IPS-15b (cell line): ENCODE results near the gene ABCC1.
"Not testable (repeated sequence)": the region's sequence is repeated elsewhere in the genome, so short reads cannot be mapped to it uniquely, and the experiment has no call there.

Experiments
- H3K27me3 ChIP-seq: one replicate; pipeline ENCODE4 v1.6.1; 2013; ENCODE audit warnings: low read length; ENCODE audit not compliant: control insufficient read depth, insufficient read depth
- H3K36me3 ChIP-seq: one replicate; pipeline ENCODE4 v1.6.1; 2013; ENCODE audit warnings: low read length; ENCODE audit not compliant: control insufficient read depth, insufficient read depth
- H3K4me1 ChIP-seq: one replicate; pipeline ENCODE4 v1.6.1; 2013; ENCODE audit warnings: mild to moderate bottlenecking, low read length; ENCODE audit not compliant: control insufficient read depth, insufficient read depth
- H3K4me3 ChIP-seq: one replicate; pipeline ENCODE4 v1.5.1; 2013; ENCODE audit warnings: low read depth, low read length
- H3K9ac ChIP-seq: one replicate; pipeline ENCODE4 v1.6.1; 2013; ENCODE audit warnings: low read depth, mild to moderate bottlenecking, low read length
- H3K9me3 ChIP-seq: one replicate; pipeline ENCODE4 v1.6.1; 2013; ENCODE audit warnings: mild to moderate bottlenecking, low read length; ENCODE audit not compliant: control insufficient read depth, insufficient read depth

ABCC1 gene

GRCh38 chr16:16182918-16183317 lies 233.5 kb downstream of the ABCC1 start:
- Histone ChIP-seq H3K36me3 (no peaks in the 10 kb centered on the region), H3K9ac (no peak overlapping the region), H3K9me3 (no peaks in the 10 kb centered on the region), H3K4me3 (no peak overlapping the region), H3K4me1 (no peaks in the 10 kb centered on the region), H3K27me3 (no peaks in the 10 kb centered on the region)

GRCh38 chr16:16183562-16183961 lies 234.1 kb downstream of the ABCC1 start:
- Histone ChIP-seq H3K27me3 (no peaks in the 10 kb centered on the region), H3K9ac (no peak overlapping the region), H3K4me3 (no peak overlapping the region), H3K36me3 (no peaks in the 10 kb centered on the region), H3K4me1 (no peaks in the 10 kb centered on the region), H3K9me3 (no peaks in the 10 kb centered on the region)

- H3K9ac ChIP-seq, result no peak overlapping the region
- H3K36me3 ChIP-seq, result no peaks in the 10 kb centered on the region
- H3K27me3 ChIP-seq, result no peaks in the 10 kb centered on the region
- no peaks in the 10 kb centered on the region for H3K9me3 ChIP-seq
- H3K4me3 ChIP-seq, result no peak overlapping the region
- no peaks in the 10 kb centered on the region for H3K4me1 ChIP-seq
Measured at GRCh38 chr16:16184594-16184993, 235.2 kb downstream of the ABCC1 start.

- Histone ChIP-seq H3K4me3 (no peak overlapping the region), H3K9me3 (no peaks in the 10 kb centered on the region), H3K9ac (no peak overlapping the region), H3K27me3 (no peaks in the 10 kb centered on the region), H3K4me1 (no peaks in the 10 kb centered on the region), H3K36me3 (no peaks in the 10 kb centered on the region)
Measured at GRCh38 chr16:16185095-16185494, 235.7 kb downstream of the ABCC1 start.

- no peak overlapping the region for H3K9ac ChIP-seq
- H3K4me3 ChIP-seq, result no peak overlapping the region
- H3K4me1 ChIP-seq, result no peaks in the 10 kb centered on the region
- no peaks in the 10 kb centered on the region for H3K36me3 ChIP-seq
- no peaks in the 10 kb centered on the region for H3K9me3 ChIP-seq
- H3K27me3 ChIP-seq, result no peaks in the 10 kb centered on the region
Measured at GRCh38 chr16:16186820-16187219, 237.4 kb downstream of the ABCC1 start.

GRCh38 chr16:16188827-16189226 lies 239.4 kb downstream of the ABCC1 start:
- Histone ChIP-seq H3K4me3 (no peak overlapping the region), H3K9me3 (no peaks in the 10 kb centered on the region), H3K4me1 (no peaks in the 10 kb centered on the region), H3K27me3 (no peaks in the 10 kb centered on the region), H3K9ac (no peak overlapping the region), H3K36me3 (no peaks in the 10 kb centered on the region)

- no peaks in the 10 kb centered on the region for H3K4me1 ChIP-seq
- no peak overlapping the region for H3K4me3 ChIP-seq
- no peaks in the 10 kb centered on the region for H3K36me3 ChIP-seq
- no peaks in the 10 kb centered on the region for H3K9me3 ChIP-seq
- H3K27me3 ChIP-seq, result no peaks in the 10 kb centered on the region
- no peak overlapping the region for H3K9ac ChIP-seq
Measured at GRCh38 chr16:16189842-16190241, 240.4 kb downstream of the ABCC1 start.

- H3K9ac ChIP-seq, result no peak overlapping the region
- no peaks in the 10 kb centered on the region for H3K27me3 ChIP-seq
- no peaks in the 10 kb centered on the region for H3K4me1 ChIP-seq
- H3K9me3 ChIP-seq, result no peaks in the 10 kb centered on the region
- H3K4me3 ChIP-seq, result no peak overlapping the region
- no peaks in the 10 kb centered on the region for H3K36me3 ChIP-seq
Measured at GRCh38 chr16:16190546-16190945, 241.1 kb downstream of the ABCC1 start.

- not testable (repeated sequence) for H3K9ac ChIP-seq, H3K4me1 ChIP-seq, H3K9me3 ChIP-seq, H3K4me3 ChIP-seq, H3K27me3 ChIP-seq, H3K36me3 ChIP-seq
Measured at GRCh38 chr16:16190966-16191365, 241.6 kb downstream of the ABCC1 start.

GRCh38 chr16:16191493-16192167 lies 242.2 kb downstream of the ABCC1 start:
- no peaks in the 10 kb centered on the region for H3K27me3 ChIP-seq
- H3K36me3 ChIP-seq, result no peaks in the 10 kb centered on the region
- H3K4me1 ChIP-seq, result no peaks in the 10 kb centered on the region
- H3K9me3 ChIP-seq, result no peaks in the 10 kb centered on the region
- no peak overlapping the region for H3K9ac ChIP-seq
- no peak overlapping the region for H3K4me3 ChIP-seq
